NCI-H2171 (cell line): Measurements from ENCODE around the gene TXNRD1.
"Not testable (repeated sequence)": the region's sequence is repeated elsewhere in the genome, so short reads cannot be mapped to it uniquely, and the experiment has no call there.

Experiments
- DNase-seq: peaks from one replicate; lab custom pipeline; 2025; lab: John Stamatoyannopoulos, UW

The TXNRD1 gene

GRCh38 chr12:104237930-104238329 is 22.4 kb downstream of the TXNRD1 start:
- DNase-seq, result no peak

- no peak for DNase-seq
These were observed 27.1 kb downstream of the TXNRD1 start for GRCh38 chr12:104242546-104243206.

- DNase-seq, result peak; percentile 28
These were observed 28.0 kb downstream of the TXNRD1 start for GRCh38 chr12:104243551-104243950.

GRCh38 chr12:104243971-104244370 is 28.4 kb downstream of the TXNRD1 start:
- no peak for DNase-seq

GRCh38 chr12:104247698-104248097 is 32.1 kb downstream of the TXNRD1 start:
- DNase-seq, result no peak

- DNase-seq, result no peak
These were observed 32.9 kb downstream of the TXNRD1 start for GRCh38 chr12:104248444-104248843.

GRCh38 chr12:104249017-104249416 is 33.4 kb downstream of the TXNRD1 start:
- DNase-seq, result no peak

- DNase-seq, result no peak
These were observed 34.3 kb downstream of the TXNRD1 start for GRCh38 chr12:104249898-104250297.

- DNase-seq, result no peak
These were observed 35.0 kb downstream of the TXNRD1 start for GRCh38 chr12:104250366-104251125.

- DNase-seq, result no peak
These were observed 42.4 kb downstream of the TXNRD1 start for GRCh38 chr12:104257913-104258472.

GRCh38 chr12:104258476-104259067 is 43.0 kb downstream of the TXNRD1 start:
- DNase-seq, result no peak

GRCh38 chr12:104263026-104263425 is 47.4 kb downstream of the TXNRD1 start:
- DNase-seq, result no peak

GRCh38 chr12:104263580-104264358 is 48.2 kb downstream of the TXNRD1 start:
- peak; percentile 80 for DNase-seq

- not testable (repeated sequence) for DNase-seq
These were observed 49.9 kb downstream of the TXNRD1 start for GRCh38 chr12:104265436-104265835.

- DNase-seq, result no peak
These were observed 57.4 kb downstream of the TXNRD1 start for GRCh38 chr12:104272938-104273337.

GRCh38 chr12:104273503-104273902 is 57.9 kb downstream of the TXNRD1 start:
- no peak for DNase-seq

- no peak for DNase-seq
These were observed 59.2 kb downstream of the TXNRD1 start for GRCh38 chr12:104274811-104275210.

GRCh38 chr12:104275689-104276088 is 60.1 kb downstream of the TXNRD1 start:
- no peak for DNase-seq

- DNase-seq, result peak; percentile 81
These were observed 60.9 kb downstream of the TXNRD1 start for GRCh38 chr12:104276273-104277131.

GRCh38 chr12:104279164-104279563 is 63.6 kb downstream of the TXNRD1 start:
- DNase-seq, result no peak

- no peak for DNase-seq
These were observed 64.5 kb downstream of the TXNRD1 start for GRCh38 chr12:104280111-104280510.
